Mesenchymal stem cell (in vitro differentiated cells and primary cell): ENCODE results near the gene GNB4.

Experiments used
- DNase-seq: peaks from one replicate; pipeline ENCODE4 v3.0.0-alpha.2; 2013
- H2AFZ ChIP-seq: one replicate; pipeline ENCODE4 v1.6.1; 2013; ENCODE audit warnings: low read depth, mild to moderate bottlenecking, control low read depth, inconsistent platforms, low read length, moderate library complexity
- H2AK5ac ChIP-seq: 2 replicates; pipeline ENCODE4 v1.6.1; 2013; ENCODE audit warnings: low read length, moderate library complexity, mild to moderate bottlenecking, inconsistent platforms; ENCODE audit not compliant: severe bottlenecking
- H2BK120ac ChIP-seq: one replicate; pipeline ENCODE4 v1.6.1; 2013; ENCODE audit warnings: low read depth, mild to moderate bottlenecking, inconsistent platforms, low read length, moderate library complexity
- H2BK12ac ChIP-seq, 2 experiments: one replicate each; pipeline ENCODE4 v1.6.1; 2013; ENCODE audit warnings: inconsistent platforms in 2 of 2, low read length in 2 of 2, mild to moderate bottlenecking in 2 of 2, moderate library complexity in 2 of 2, control low read depth in 1 of 2
- H2BK15ac ChIP-seq: one replicate; pipeline ENCODE4 v1.6.1; 2013; ENCODE audit warnings: mild to moderate bottlenecking, low read depth, inconsistent platforms; ENCODE audit not compliant: poor library complexity, severe bottlenecking
- H2BK5ac ChIP-seq: 2 replicates; pipeline ENCODE4 v1.6.1; 2013; ENCODE audit warnings: low read depth, mild to moderate bottlenecking, low read length, control low read depth, inconsistent platforms; ENCODE audit not compliant: poor library complexity, severe bottlenecking
- H3K14ac ChIP-seq, 2 experiments: one replicate each; pipeline ENCODE4 v1.6.1; 2013; ENCODE audit warnings: inconsistent platforms in 2 of 2, low read length in 2 of 2, control low read depth in 1 of 2, mild to moderate bottlenecking in 1 of 2, moderate library complexity in 1 of 2
- H3K18ac ChIP-seq, 2 experiments: one replicate each; pipeline ENCODE4 v1.6.1; 2013; ENCODE audit warnings: inconsistent platforms in 2 of 2, low read length in 2 of 2, control low read depth in 1 of 2, low read depth in 1 of 2, mild to moderate bottlenecking in 1 of 2
- H3K23ac ChIP-seq, 2 experiments: one replicate each; pipeline ENCODE4 v1.6.1; 2013; ENCODE audit warnings: inconsistent platforms in 2 of 2, low read length in 2 of 2, mild to moderate bottlenecking in 2 of 2, moderate library complexity in 2 of 2, control low read depth in 1 of 2
- H3K27ac ChIP-seq: 2 replicates; pipeline ENCODE4 v1.5.1; 2013; ENCODE audit warnings: mild to moderate bottlenecking, moderate library complexity, low read length, control low read depth, inconsistent platforms; ENCODE audit not compliant: poor library complexity, severe bottlenecking
- H3K27me3 ChIP-seq, 2 experiments: 2 replicates each; pipeline versions ENCODE4 v1.6.1 to v1.7.0; 2013; ENCODE audit warnings: low read length in 2 of 2, mild to moderate bottlenecking in 2 of 2, moderate library complexity in 2 of 2, control low read depth in 1 of 2, inconsistent platforms in 1 of 2; ENCODE audit not compliant: control insufficient read depth in 1 of 2, insufficient read depth in 1 of 2
- H3K36me3 ChIP-seq, 2 experiments: 2 replicates each; pipeline versions ENCODE4 v1.6.1 to v1.7.0; 2013; ENCODE audit warnings: low read length in 2 of 2, control low read depth in 1 of 2, inconsistent platforms in 1 of 2, low read depth in 1 of 2, mild to moderate bottlenecking in 1 of 2; ENCODE audit not compliant: insufficient read depth in 2 of 2, control insufficient read depth in 1 of 2
- H3K4ac ChIP-seq, 2 experiments: one replicate each; pipeline ENCODE4 v1.6.1; 2013; ENCODE audit warnings: inconsistent platforms in 2 of 2, low read length in 2 of 2, mild to moderate bottlenecking in 2 of 2, moderate library complexity in 2 of 2, control low read depth in 1 of 2, low read depth in 1 of 2
- H3K4me1 ChIP-seq: 2 replicates; pipeline ENCODE4 v1.6.1; 2013; ENCODE audit warnings: low read depth, low read length, control low read depth; ENCODE audit not compliant: control insufficient read depth, insufficient read depth
- H3K4me2 ChIP-seq: 2 replicates; pipeline ENCODE4 v1.6.1; 2013; ENCODE audit warnings: low read length, mild to moderate bottlenecking, inconsistent platforms; ENCODE audit not compliant: poor library complexity, severe bottlenecking
- H3K4me3 ChIP-seq, 2 experiments: 2 replicates each; pipeline versions ENCODE4 v1.5.1 to v1.7.0; 2013; ENCODE audit warnings: low read length in 2 of 2, mild to moderate bottlenecking in 2 of 2, control low read depth in 1 of 2, low read depth in 1 of 2; ENCODE audit not compliant: insufficient read depth in 1 of 2
- H3K79me1 ChIP-seq: replicated peaks from 2 replicates; pipeline ENCODE4 v1.6.1; 2013; ENCODE audit warnings: mild to moderate bottlenecking, control low read depth, low read length, inconsistent platforms; ENCODE audit not compliant: poor library complexity, severe bottlenecking
- H3K9ac ChIP-seq: 2 replicates; pipeline ENCODE4 v1.7.0; 2013; ENCODE audit warnings: mild to moderate bottlenecking, low read length, moderate library complexity
- H3K9me3 ChIP-seq: 2 replicates; pipeline ENCODE4 v1.7.0; 2013; ENCODE audit warnings: mild to moderate bottlenecking, low read length; ENCODE audit not compliant: control insufficient read depth
- H4K8ac ChIP-seq: one replicate; pipeline ENCODE4 v1.6.1; 2013; ENCODE audit warnings: inconsistent platforms, mild to moderate bottlenecking, low read length, moderate library complexity
- H4K91ac ChIP-seq: one replicate; pipeline ENCODE4 v1.6.1; 2013; ENCODE audit warnings: mild to moderate bottlenecking, low read length, inconsistent platforms
- WGBS: methylation state at CpG from one replicate; pipeline ENCODE4 v1.1.7; 2013; ENCODE audit warnings: mixed read lengths; 5-methylcytosine and 5-hydroxymethylcytosine counted together

Gene GNB4

GRCh38 chr3:179452176-179452564 is 900 bp upstream of the GNB4 start:
- H2AFZ ChIP-seq = no peak overlapping the region
- no peaks in the 10 kb centered on the region for H3K79me1 ChIP-seq
- no peaks in the 10 kb centered on the region for H3K4me1 ChIP-seq
- no peak overlapping the region for H3K4ac ChIP-seq
- no peaks in the 10 kb centered on the region for H3K27me3 ChIP-seq
- peak overlapping the region; percentile 95 for H3K9ac ChIP-seq
- peak overlapping the region; percentile 90 for H3K27ac ChIP-seq
- no peak overlapping the region for H2BK15ac ChIP-seq
- no peak overlapping the region for H2BK120ac ChIP-seq
- peak overlapping the region; percentile 31 for H4K8ac ChIP-seq
- no peak overlapping the region for H3K18ac ChIP-seq
- no peak overlapping the region for H2AK5ac ChIP-seq
- H2BK5ac ChIP-seq = no peak overlapping the region
- peaks cover 0 to 4% of the 10 kb centered on the region in 2 experiments for H3K36me3 ChIP-seq
- 0% methylated on average over 1 of the region's 6 CpGs for WGBS
- H3K14ac ChIP-seq = no peak overlapping the region
- no peak overlapping the region for H2BK12ac ChIP-seq
- no peak overlapping the region for H4K91ac ChIP-seq
- H3K4me3 ChIP-seq = peak overlapping the region in 1 of 2 experiments; percentile 90
- peak overlapping the region; percentile 82 for H3K4me2 ChIP-seq
- DNase-seq = peak; percentile 88
- no peaks in the 10 kb centered on the region for H3K9me3 ChIP-seq
- H3K23ac ChIP-seq = no peak overlapping the region

- H3K4me3 ChIP-seq = peak overlapping the region; percentile 90 to 94
Observed at GRCh38 chr3:179450901-179451264, 387 bp downstream of the GNB4 start.

GRCh38 chr3:179450261-179450701 is 989 bp downstream of the GNB4 start:
- 0% methylated on average over 9 of the region's 12 CpGs for WGBS
- no peak overlapping the region for H4K91ac ChIP-seq

More at GRCh38 chr3:179450901-179451264, 387 bp downstream of the GNB4 start:
- peak overlapping the region; percentile 57 for H2AFZ ChIP-seq
- H3K23ac ChIP-seq = peak overlapping the region in 1 of 2 experiments; percentile 61
- H4K8ac ChIP-seq = peak overlapping the region; percentile 93
- H3K14ac ChIP-seq = peak overlapping the region in 1 of 2 experiments; percentile 98
- H4K91ac ChIP-seq = peak overlapping the region; percentile 95
- WGBS = 0% methylated on average over 23 of the region's 43 CpGs
- peak overlapping the region in 1 of 2 experiments; percentile 67 for H2BK12ac ChIP-seq
- no peaks in the 10 kb centered on the region for H3K4me1 ChIP-seq
- H3K36me3 ChIP-seq = peaks cover 0 to 4% of the 10 kb centered on the region in 2 experiments
- H3K4me2 ChIP-seq = peak overlapping the region; percentile 82
- peak overlapping the region; percentile 91 for H2BK120ac ChIP-seq
- peak overlapping the region; percentile 95 for H3K9ac ChIP-seq
- H3K79me1 ChIP-seq = peaks cover 3% of the 10 kb centered on the region
- H3K27me3 ChIP-seq = no peaks in the 10 kb centered on the region
- peak overlapping the region; percentile 23 to 99 for H3K18ac ChIP-seq
- peak overlapping the region; percentile 80 for H2BK5ac ChIP-seq
- peak overlapping the region; percentile 40 for H2BK15ac ChIP-seq
- peak overlapping the region; percentile 38 for H3K27ac ChIP-seq
- DNase-seq = peak; percentile 58
- H2AK5ac ChIP-seq = no peak overlapping the region
- peak overlapping the region in 1 of 2 experiments; percentile 99 for H3K4ac ChIP-seq
- no peaks in the 10 kb centered on the region for H3K9me3 ChIP-seq

GRCh38 chr3:179449636-179450035 is 1.6 kb downstream of the GNB4 start:
- Histone ChIP-seq H2AK5ac (no peak overlapping the region), H2BK5ac (no peak overlapping the region), H4K8ac (no peak overlapping the region), H4K91ac (no peak overlapping the region), H3K14ac (no peak overlapping the region), H2AFZ (no peak overlapping the region), H3K9me3 (no peaks in the 10 kb centered on the region), H3K23ac (no peak overlapping the region), H3K27me3 (no peaks in the 10 kb centered on the region), H3K79me1 (peaks cover 3% of the 10 kb centered on the region), H3K4me3 (peak overlapping the region in 1 of 2 experiments; percentile 90), H3K27ac (peak overlapping the region; percentile 33), H3K18ac (no peak overlapping the region), H3K9ac (peak overlapping the region; percentile 95), H3K4me1 (no peaks in the 10 kb centered on the region), H3K4me2 (peak overlapping the region; percentile 64), H3K4ac (no peak overlapping the region), H2BK15ac (no peak overlapping the region), H2BK12ac (no peak overlapping the region), H3K36me3 (peaks cover 0 to 4% of the 10 kb centered on the region in 2 experiments), H2BK120ac (no peak overlapping the region)
- 100% methylated on average over 1 of the region's 2 CpGs for WGBS
- DNase-seq = no peak

More at GRCh38 chr3:179450261-179450701, 989 bp downstream of the GNB4 start:
- Histone ChIP-seq H3K18ac (no peak overlapping the region), H3K4me2 (peak overlapping the region; percentile 73), H2BK15ac (no peak overlapping the region), H3K14ac (no peak overlapping the region), H3K4ac (no peak overlapping the region), H3K4me3 (peak overlapping the region in 1 of 2 experiments; percentile 90), H2BK5ac (no peak overlapping the region), H4K8ac (no peak overlapping the region), H3K23ac (no peak overlapping the region), H3K4me1 (no peaks in the 10 kb centered on the region), H3K9me3 (no peaks in the 10 kb centered on the region), H2BK12ac (no peak overlapping the region), H3K9ac (peak overlapping the region; percentile 95), H2BK120ac (no peak overlapping the region), H3K36me3 (peaks cover 0 to 4% of the 10 kb centered on the region in 2 experiments), H2AFZ (no peak overlapping the region), H3K79me1 (peaks cover 3% of the 10 kb centered on the region), H3K27me3 (no peaks in the 10 kb centered on the region), H2AK5ac (no peak overlapping the region), H3K27ac (peak overlapping the region; percentile 38)
- DNase-seq = peak; percentile 59
